GM18868 (cell line): ENCODE measurements around the gene NT5DC1.
"Not testable (repeated sequence)": the region's sequence is repeated elsewhere in the genome, so short reads cannot be mapped to it uniquely, and the experiment has no call there.

Experiments used
- ATAC-seq: cut with Tn5 transposase; IDR thresholded peaks from one replicate; pipeline ENCODE4 v1.9.1; 2021; ENCODE audit warnings: mild to moderate bottlenecking, moderate library complexity; ENCODE audit not compliant: unreplicated experiment

Gene NT5DC1

GRCh38 chr6:116088946-116089345, 11.7 kb upstream of the NT5DC1 start:
- ATAC-seq, result no peak

GRCh38 chr6:116090251-116090650, 10.4 kb upstream of the NT5DC1 start:
- peak; percentile 59 for ATAC-seq

- ATAC-seq, result no peak
These were observed 6.6 kb upstream of the NT5DC1 start for GRCh38 chr6:116094041-116094440.

GRCh38 chr6:116096048-116096759, 4.4 kb upstream of the NT5DC1 start:
- ATAC-seq, result not testable (repeated sequence)

- ATAC-seq, result no peak
These were observed 3.5 kb upstream of the NT5DC1 start for GRCh38 chr6:116096979-116097816.

- no peak for ATAC-seq
These were observed 1.6 kb upstream of the NT5DC1 start for GRCh38 chr6:116099036-116099435.

GRCh38 chr6:116101302-116101718, 657 bp downstream of the NT5DC1 start:
- no peak for ATAC-seq

- ATAC-seq, result no peak
These were observed 1.1 kb downstream of the NT5DC1 start for GRCh38 chr6:116101790-116102189.

GRCh38 chr6:116102873-116103272, 2.2 kb downstream of the NT5DC1 start:
- ATAC-seq, result no peak

GRCh38 chr6:116104636-116105035, 4.0 kb downstream of the NT5DC1 start:
- ATAC-seq, result no peak

- ATAC-seq, result no peak
These were observed 4.6 kb downstream of the NT5DC1 start for GRCh38 chr6:116105247-116105646.

GRCh38 chr6:116106146-116106545, 5.5 kb downstream of the NT5DC1 start:
- ATAC-seq, result no peak

GRCh38 chr6:116108836-116109235, 8.2 kb downstream of the NT5DC1 start:
- ATAC-seq, result no peak

- peak; percentile 89 for ATAC-seq
These were observed 11.2 kb downstream of the NT5DC1 start for GRCh38 chr6:116111552-116112528.

- ATAC-seq, result no peak
These were observed 12.7 kb downstream of the NT5DC1 start for GRCh38 chr6:116113386-116113785.

- ATAC-seq, result no peak
These were observed 15.1 kb downstream of the NT5DC1 start for GRCh38 chr6:116115781-116116180.

- no peak for ATAC-seq
These were observed 18.0 kb downstream of the NT5DC1 start for GRCh38 chr6:116118608-116119007.

GRCh38 chr6:116120430-116120829, 19.8 kb downstream of the NT5DC1 start:
- no peak for ATAC-seq

- ATAC-seq, result no peak
These were observed 25.4 kb downstream of the NT5DC1 start, which contains the start of gene COL10A1 for GRCh38 chr6:116126032-116126431. Gene COL10A1 (minus strand): TSS chr6:116126132. CDS start chr6:116125492, 640 bp downstream.

GRCh38 chr6:116127771-116128493, 27.3 kb downstream of the NT5DC1 start:
- no peak for ATAC-seq
